Sigmoid colon (tissue), 4 donors: Measurements from ENCODE around the gene CBLN3.

ENCODE experiments used
- EP300 ChIP-seq, 4 donors: sonication (generic); formaldehyde crosslinking; IDR thresholded peaks; one replicate each; pipeline ENCODE4 v1.6.1; 2017; ENCODE audit warnings: antibody characterized with exemption in 4 of 4
- POLR2A ChIP-seq, 2 donors: fragments of 450-650 bp; IDR thresholded peaks; one replicate each; pipeline ENCODE4 v1.6.1; 2016; ENCODE audit warnings: antibody characterized with exemption in 2 of 2, mild to moderate bottlenecking in 2 of 2, moderate library complexity in 2 of 2
- POLR2AphosphoS5 ChIP-seq, 4 donors: sonication (generic); formaldehyde crosslinking; IDR thresholded peaks; one replicate each; pipeline ENCODE4 v1.6.1; 2017; ENCODE audit warnings: antibody characterized with exemption in 4 of 4
- TF ChIP-seq, protein P1 (sequence below), 4 experiments: fragments of 450-650 bp in 3 of 4; fragments of 200-600 bp in 1 of 4; IDR thresholded peaks; one replicate each; pipeline ENCODE4 v1.5.1; 2016 to 2019; ENCODE audit warnings: antibody characterized with exemption in 4 of 4, mild to moderate bottlenecking in 3 of 4, moderate library complexity in 2 of 4

DNA sequence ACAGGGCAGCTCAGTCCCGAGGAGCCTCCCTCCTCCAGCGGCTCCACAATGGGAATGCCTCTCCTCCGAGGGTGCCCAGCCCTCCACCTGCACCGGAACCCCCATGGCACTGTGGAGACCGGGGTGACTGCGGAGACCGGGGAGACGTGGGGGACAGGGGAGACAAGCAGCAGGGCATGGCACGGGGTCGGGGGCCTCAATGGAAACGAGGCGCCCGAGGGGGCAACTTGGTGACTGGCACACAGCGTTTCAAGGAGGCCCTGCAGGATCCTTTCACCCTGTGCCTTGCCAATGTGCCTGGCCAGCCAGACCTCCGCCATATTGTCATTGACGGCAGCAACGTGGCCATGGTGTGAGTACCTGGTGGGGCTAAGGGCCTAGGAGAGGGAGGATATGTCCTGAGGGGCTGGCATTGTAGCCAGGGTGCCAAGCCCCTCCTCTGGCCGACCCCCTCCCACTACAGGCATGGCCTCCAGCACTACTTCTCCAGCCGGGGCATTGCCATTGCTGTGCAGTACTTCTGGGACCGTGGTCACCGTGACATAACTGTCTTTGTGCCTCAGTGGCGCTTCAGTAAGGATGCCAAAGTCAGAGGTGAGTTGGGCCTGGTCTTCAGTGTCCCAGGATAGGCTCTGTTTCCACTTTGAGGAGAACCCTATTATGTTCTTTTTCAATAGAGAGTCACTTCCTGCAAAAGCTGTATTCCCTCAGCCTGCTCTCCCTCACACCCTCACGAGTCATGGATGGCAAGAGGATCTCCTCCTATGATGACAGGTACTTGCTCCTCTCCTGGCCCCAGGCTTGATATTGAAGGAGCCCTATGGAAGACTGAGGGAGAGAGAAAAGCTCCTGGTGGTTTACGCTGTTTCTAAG is 3.0 kb upstream of the CBLN3 start:
- TF ChIP-seq, protein P1, sequence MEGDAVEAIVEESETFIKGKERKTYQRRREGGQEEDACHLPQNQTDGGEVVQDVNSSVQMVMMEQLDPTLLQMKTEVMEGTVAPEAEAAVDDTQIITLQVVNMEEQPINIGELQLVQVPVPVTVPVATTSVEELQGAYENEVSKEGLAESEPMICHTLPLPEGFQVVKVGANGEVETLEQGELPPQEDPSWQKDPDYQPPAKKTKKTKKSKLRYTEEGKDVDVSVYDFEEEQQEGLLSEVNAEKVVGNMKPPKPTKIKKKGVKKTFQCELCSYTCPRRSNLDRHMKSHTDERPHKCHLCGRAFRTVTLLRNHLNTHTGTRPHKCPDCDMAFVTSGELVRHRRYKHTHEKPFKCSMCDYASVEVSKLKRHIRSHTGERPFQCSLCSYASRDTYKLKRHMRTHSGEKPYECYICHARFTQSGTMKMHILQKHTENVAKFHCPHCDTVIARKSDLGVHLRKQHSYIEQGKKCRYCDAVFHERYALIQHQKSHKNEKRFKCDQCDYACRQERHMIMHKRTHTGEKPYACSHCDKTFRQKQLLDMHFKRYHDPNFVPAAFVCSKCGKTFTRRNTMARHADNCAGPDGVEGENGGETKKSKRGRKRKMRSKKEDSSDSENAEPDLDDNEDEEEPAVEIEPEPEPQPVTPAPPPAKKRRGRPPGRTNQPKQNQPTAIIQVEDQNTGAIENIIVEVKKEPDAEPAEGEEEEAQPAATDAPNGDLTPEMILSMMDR (IDR thresholded peaks at IDR 0.05): no peak
- TF ChIP-seq EP300 (IDR thresholded peaks at IDR 0.05) (no peak), POLR2AphosphoS5 (IDR thresholded peaks at IDR 0.05) (no peak), POLR2A (IDR thresholded peaks at IDR 0.05) (no peak)
